ENCODE results near the gene TBPL2. TPM values are rescaled to one million over a fixed set of nuclear protein-coding genes. Genes with fewer than 3 reads are reported as not detected.
A peak's percentile ranks its signal among the peaks of the same experiment; 100 is the strongest.

The TBPL2 gene
- total RNA-seq, 1 experiment from 2014 or later: not detected

DNA sequence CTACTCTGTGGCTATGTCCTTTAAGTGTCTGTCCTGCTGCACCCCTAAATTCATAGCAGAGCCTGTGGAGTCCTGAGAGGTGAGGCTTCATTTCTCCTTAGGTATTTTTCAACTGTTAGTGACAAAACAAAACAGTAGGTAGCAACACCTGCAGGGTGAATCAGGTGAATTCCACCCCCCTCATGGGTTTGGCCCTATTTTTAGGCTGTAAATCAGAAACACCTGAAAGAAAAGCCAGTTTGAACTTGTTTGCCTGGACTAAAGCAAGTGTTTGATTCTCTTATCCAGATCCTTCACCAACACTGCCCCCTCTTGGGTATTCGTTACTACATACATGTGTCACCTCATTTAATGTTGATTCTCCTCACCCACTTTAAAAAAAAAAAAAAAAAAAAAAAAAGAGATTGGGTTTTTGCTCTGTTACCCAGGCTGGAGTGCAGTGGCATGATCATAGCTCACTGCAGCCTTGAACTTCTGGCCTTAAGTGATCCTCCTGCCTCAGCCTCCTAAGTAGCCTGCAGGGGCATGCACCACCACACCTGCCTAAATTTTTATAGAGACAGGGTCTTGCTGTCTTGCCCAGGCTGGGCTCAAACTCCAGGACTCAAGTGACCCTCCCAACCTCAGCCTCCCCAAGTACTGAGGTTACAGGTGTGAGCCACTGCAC is 10.3 kb downstream of the TBPL2 start:
- BruUV-seq (replicated peaks): no TSS peak
- CTCF ChIA-PET: interaction anchor here (0.9 to 1.5 kb wide), 2 partner anchors 16 to 1044 kb away, joined by 3 to 5 read pairs; no protein-coding TSS in a partner anchor
- DNase-seq (ENCODE audit: low read depth, low spot score) (peak; percentile 66), ATAC-seq (peak; percentile 77)
- Histone ChIP-seq H4K20me1 (ENCODE audit: insufficient read depth) (no peaks in the 10 kb centered on the region), H3K4me2 (ENCODE audit: low read length) (peak overlapping the region; percentile 14; the same call in 1 of the 2 replicates), H3K9me3 (ENCODE audit: control insufficient read depth in 1 of 2, insufficient read depth in 1 of 2, low read depth in 1 of 2, low read length in 2 of 2) (no peaks in the 10 kb centered on the region), H3K9ac (ENCODE audit: low read length) (no peak overlapping the region), H3K4me1 (ENCODE audit: control insufficient read depth in 1 of 2, insufficient read depth in 2 of 2, low read length in 2 of 2) (peaks cover 7 to 21% of the 10 kb centered on the region in 2 experiments), H3K27ac (ENCODE audit: low read depth, low read length) (no peak overlapping the region), H3K9me2 (ENCODE audit: insufficient read depth) (no peaks in the 10 kb centered on the region), H3K4me3 (replicated peaks in 1 of 2; ENCODE audit: low read depth in 1 of 2, low read length in 2 of 2) (no peak overlapping the region), H2AFZ (ENCODE audit: low read depth, low read length, poor library complexity, severe bottlenecking) (peak overlapping the region; percentile 77), H3K27me3 (ENCODE audit: insufficient read depth, low read length) (no peaks in the 10 kb centered on the region), H3K79me2 (ENCODE audit: insufficient read depth, low read length) (no peaks in the 10 kb centered on the region), H3K36me3 (ENCODE audit: control insufficient read depth in 1 of 2, insufficient read depth in 2 of 2, low read length in 2 of 2) (no peaks in the 10 kb centered on the region)
- 0 out of 2 replicates have a peak, but pooled peaks have one; percentile 30 for TF ChIP-seq CBX3 (IDR thresholded peaks at IDR 0.05; ENCODE audit: low read depth)
- TF ChIP-seq ELF1 (IDR thresholded peaks at IDR 0.05; ENCODE audit: borderline replicate concordance, low read depth): no peak
- TF ChIP-seq CEBPB (IDR thresholded peaks at IDR 0.05; ENCODE audit: low read depth): no peak
- TF ChIP-seq, protein P1, sequence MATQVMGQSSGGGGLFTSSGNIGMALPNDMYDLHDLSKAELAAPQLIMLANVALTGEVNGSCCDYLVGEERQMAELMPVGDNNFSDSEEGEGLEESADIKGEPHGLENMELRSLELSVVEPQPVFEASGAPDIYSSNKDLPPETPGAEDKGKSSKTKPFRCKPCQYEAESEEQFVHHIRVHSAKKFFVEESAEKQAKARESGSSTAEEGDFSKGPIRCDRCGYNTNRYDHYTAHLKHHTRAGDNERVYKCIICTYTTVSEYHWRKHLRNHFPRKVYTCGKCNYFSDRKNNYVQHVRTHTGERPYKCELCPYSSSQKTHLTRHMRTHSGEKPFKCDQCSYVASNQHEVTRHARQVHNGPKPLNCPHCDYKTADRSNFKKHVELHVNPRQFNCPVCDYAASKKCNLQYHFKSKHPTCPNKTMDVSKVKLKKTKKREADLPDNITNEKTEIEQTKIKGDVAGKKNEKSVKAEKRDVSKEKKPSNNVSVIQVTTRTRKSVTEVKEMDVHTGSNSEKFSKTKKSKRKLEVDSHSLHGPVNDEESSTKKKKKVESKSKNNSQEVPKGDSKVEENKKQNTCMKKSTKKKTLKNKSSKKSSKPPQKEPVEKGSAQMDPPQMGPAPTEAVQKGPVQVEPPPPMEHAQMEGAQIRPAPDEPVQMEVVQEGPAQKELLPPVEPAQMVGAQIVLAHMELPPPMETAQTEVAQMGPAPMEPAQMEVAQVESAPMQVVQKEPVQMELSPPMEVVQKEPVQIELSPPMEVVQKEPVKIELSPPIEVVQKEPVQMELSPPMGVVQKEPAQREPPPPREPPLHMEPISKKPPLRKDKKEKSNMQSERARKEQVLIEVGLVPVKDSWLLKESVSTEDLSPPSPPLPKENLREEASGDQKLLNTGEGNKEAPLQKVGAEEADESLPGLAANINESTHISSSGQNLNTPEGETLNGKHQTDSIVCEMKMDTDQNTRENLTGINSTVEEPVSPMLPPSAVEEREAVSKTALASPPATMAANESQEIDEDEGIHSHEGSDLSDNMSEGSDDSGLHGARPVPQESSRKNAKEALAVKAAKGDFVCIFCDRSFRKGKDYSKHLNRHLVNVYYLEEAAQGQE (IDR thresholded peaks at IDR 0.05; ENCODE audit: low read depth): no peak
- no peak for TF ChIP-seq YY1 (IDR thresholded peaks at IDR 0.05; ENCODE audit: extremely low read depth, insufficient replicate concordance, low read depth, low read length)
- TF ChIP-seq, protein P2, sequence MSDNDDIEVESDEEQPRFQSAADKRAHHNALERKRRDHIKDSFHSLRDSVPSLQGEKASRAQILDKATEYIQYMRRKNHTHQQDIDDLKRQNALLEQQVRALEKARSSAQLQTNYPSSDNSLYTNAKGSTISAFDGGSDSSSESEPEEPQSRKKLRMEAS (IDR thresholded peaks at IDR 0.05): no peak
- no peak for TF ChIP-seq EZH2phosphoT487 (IDR thresholded peaks at IDR 0.05; ENCODE audit: borderline replicate concordance)
- TF ChIP-seq ZNF274 (IDR thresholded peaks at IDR 0.05; ENCODE audit: low read depth, low read length): no peak
- TF ChIP-seq ZFX (IDR thresholded peaks at IDR 0.05): no peak
- TF ChIP-seq RAD21 (IDR thresholded peaks at IDR 0.05; ENCODE audit: low read depth): peak; percentile 77
- TF ChIP-seq, protein P3, sequence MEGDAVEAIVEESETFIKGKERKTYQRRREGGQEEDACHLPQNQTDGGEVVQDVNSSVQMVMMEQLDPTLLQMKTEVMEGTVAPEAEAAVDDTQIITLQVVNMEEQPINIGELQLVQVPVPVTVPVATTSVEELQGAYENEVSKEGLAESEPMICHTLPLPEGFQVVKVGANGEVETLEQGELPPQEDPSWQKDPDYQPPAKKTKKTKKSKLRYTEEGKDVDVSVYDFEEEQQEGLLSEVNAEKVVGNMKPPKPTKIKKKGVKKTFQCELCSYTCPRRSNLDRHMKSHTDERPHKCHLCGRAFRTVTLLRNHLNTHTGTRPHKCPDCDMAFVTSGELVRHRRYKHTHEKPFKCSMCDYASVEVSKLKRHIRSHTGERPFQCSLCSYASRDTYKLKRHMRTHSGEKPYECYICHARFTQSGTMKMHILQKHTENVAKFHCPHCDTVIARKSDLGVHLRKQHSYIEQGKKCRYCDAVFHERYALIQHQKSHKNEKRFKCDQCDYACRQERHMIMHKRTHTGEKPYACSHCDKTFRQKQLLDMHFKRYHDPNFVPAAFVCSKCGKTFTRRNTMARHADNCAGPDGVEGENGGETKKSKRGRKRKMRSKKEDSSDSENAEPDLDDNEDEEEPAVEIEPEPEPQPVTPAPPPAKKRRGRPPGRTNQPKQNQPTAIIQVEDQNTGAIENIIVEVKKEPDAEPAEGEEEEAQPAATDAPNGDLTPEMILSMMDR (IDR thresholded peaks at IDR 0.05 in 2 of 3, conservative IDR thresholded peaks at IDR 0.05 in 1 of 3; ENCODE audit: borderline replicate concordance in 1 of 3, insufficient read depth in 1 of 3, low read depth in 2 of 3, low read length in 2 of 3): peak; percentile 49 to 63 (median 57); a peak in 4 of 6 replicates
- no peak for TF ChIP-seq EZH2 (IDR thresholded peaks at IDR 0.05)
- TF ChIP-seq SP1 (IDR thresholded peaks at IDR 0.05; ENCODE audit: low read depth): no peak
- no peak for TF ChIP-seq SIN3A (IDR thresholded peaks at IDR 0.05; ENCODE audit: low read depth)
- TF ChIP-seq JUND (IDR thresholded peaks at IDR 0.05): no peak
- no peak for TF ChIP-seq EGR1 (IDR thresholded peaks at IDR 0.05; ENCODE audit: low read depth)
- TF ChIP-seq SRF (IDR thresholded peaks at IDR 0.05; ENCODE audit: low read depth): no peak
- no peak for TF ChIP-seq TCF7L2 (IDR thresholded peaks at IDR 0.05; ENCODE audit: borderline replicate concordance, extremely low read depth, insufficient read depth, insufficient read length)
- intact Hi-C loops (cut with micrococcal nuclease): loop anchor here (1.0 to 10.0 kb wide), 2 partner anchors 159 to 215 kb away; partner anchors contain the start of gene FBXO34
- RAD21 ChIA-PET (ENCODE audit: low non-redundant PET in 1 of 2, low total read pairs in 2 of 2, uncharacterized antibody in 2 of 2, unreplicated experiment in 2 of 2): interaction anchor here in 1 of 2 experiments (0.7 kb wide), 1 partner anchor 208 kb away, joined by 3 read pairs; no protein-coding TSS in a partner anchor
- POLR2A ChIA-PET: no interaction called here
